Measurements from ENCODE around the gene PIRT.

DNA sequence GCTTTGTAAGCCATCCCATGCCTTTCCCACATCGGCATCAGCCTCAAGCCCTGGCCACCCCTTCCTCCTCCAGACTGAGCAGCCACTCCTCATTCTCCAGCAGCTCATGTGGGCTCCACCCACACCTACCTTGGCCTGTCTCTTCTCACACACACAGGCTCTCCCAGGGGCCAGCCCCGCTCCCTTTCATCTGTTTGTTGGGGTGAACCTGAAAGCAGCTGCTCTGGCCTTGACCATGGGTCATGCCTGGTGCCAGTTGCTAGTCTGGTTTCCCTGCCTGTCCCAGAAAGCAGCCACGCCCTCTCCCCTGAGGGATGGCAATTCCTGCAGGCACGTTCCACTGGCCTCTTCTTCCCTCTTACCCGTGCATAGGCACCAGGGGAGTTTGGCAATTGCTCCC lies 22.6 kb downstream of the PIRT start:
- TF ChIP-seq CTCF (IDR thresholded peaks at IDR 0.05; ENCODE audit: poor library complexity, severe bottlenecking): no peak
- no peak for TF ChIP-seq RAD21 (conservative IDR thresholded peaks at IDR 0.05)
- no peak for TF ChIP-seq POLR2AphosphoS5 (IDR thresholded peaks at IDR 0.05)
- no peak for TF ChIP-seq EZH2 (IDR thresholded peaks at IDR 0.05; ENCODE audit: borderline replicate concordance, insufficient read depth, low read length, poor library complexity, severe bottlenecking)
- TF ChIP-seq SMC3 (conservative IDR thresholded peaks at IDR 0.05; ENCODE audit: poor library complexity): no peak
- no peak for TF ChIP-seq MXI1 (conservative IDR thresholded peaks at IDR 0.05; ENCODE audit: poor library complexity, severe bottlenecking)

All from neural cell (in vitro differentiated cells).